Measurements from ENCODE around the gene PPP4R1.

DNA sequence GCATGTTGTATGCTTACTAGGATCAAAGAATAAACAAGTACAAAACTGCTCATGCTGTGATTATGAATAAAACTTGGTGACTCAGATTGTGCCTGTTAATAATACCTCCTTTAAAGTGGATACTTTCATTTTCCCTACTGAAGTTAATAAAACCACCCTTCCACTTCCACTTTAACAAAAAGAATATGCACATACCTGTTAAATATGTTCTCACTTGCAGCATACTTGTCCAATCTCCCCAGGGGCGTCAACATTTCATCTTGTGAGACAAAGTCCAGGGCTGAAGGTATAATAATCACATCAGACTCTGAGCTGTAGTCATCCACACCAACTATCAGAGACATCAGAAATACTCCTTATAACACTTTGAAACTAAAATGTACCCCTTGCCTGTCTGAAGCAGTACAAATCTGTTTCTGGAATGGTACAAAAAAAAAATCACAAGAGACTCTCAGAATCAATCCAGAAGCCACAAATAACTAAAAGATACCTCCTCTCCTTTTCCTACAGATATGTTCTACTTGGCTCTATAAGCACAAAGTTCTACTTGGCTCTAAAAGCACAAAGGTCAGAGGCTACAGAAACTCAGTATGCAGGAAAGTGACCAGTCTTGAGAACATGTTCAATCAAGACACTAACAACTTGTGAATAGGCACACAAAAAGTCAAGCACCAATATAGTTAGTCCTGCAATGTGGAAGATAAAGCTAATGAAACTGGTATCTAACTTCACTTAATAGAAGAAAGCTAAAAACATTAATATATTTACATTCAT, 19.3 kb downstream of the PPP4R1 start:
- TF ChIP-seq, protein P1, sequence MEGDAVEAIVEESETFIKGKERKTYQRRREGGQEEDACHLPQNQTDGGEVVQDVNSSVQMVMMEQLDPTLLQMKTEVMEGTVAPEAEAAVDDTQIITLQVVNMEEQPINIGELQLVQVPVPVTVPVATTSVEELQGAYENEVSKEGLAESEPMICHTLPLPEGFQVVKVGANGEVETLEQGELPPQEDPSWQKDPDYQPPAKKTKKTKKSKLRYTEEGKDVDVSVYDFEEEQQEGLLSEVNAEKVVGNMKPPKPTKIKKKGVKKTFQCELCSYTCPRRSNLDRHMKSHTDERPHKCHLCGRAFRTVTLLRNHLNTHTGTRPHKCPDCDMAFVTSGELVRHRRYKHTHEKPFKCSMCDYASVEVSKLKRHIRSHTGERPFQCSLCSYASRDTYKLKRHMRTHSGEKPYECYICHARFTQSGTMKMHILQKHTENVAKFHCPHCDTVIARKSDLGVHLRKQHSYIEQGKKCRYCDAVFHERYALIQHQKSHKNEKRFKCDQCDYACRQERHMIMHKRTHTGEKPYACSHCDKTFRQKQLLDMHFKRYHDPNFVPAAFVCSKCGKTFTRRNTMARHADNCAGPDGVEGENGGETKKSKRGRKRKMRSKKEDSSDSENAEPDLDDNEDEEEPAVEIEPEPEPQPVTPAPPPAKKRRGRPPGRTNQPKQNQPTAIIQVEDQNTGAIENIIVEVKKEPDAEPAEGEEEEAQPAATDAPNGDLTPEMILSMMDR (IDR thresholded peaks at IDR 0.05): no peak
- no peak for TF ChIP-seq ZFX (IDR thresholded peaks at IDR 0.05; ENCODE audit: borderline replicate concordance)
